Endodermal cell (in vitro differentiated cells): ENCODE data around the gene SYNPO2. TPM values are rescaled to one million over a fixed set of nuclear protein-coding genes. Genes with fewer than 3 reads are reported as not detected.

Experiments used
- DNase-seq: peaks from one replicate; pipeline ENCODE4 v3.0.0-alpha.2; 2017
- H3K27ac ChIP-seq: 2 replicates; pipeline ENCODE4 v1.5.1; 2013; ENCODE audit warnings: mild to moderate bottlenecking, low read depth, low read length, moderate library complexity
- H3K27me3 ChIP-seq: 2 replicates; pipeline ENCODE4 v1.6.1; 2013; ENCODE audit warnings: mild to moderate bottlenecking, low read length, moderate library complexity; ENCODE audit not compliant: insufficient read depth, control insufficient read depth, poor library complexity, severe bottlenecking
- H3K36me3 ChIP-seq: 2 replicates; pipeline ENCODE4 v1.7.0; 2013; ENCODE audit warnings: mild to moderate bottlenecking, low read length, moderate library complexity; ENCODE audit not compliant: control insufficient read depth, insufficient read depth
- H3K4me1 ChIP-seq: one replicate; pipeline ENCODE4 v1.7.0; 2013; ENCODE audit warnings: low read length; ENCODE audit not compliant: control insufficient read depth, insufficient read depth
- H3K4me3 ChIP-seq: 2 replicates; pipeline ENCODE4 v1.5.1; 2013; ENCODE audit warnings: mild to moderate bottlenecking, low read length, moderate library complexity
- H3K9ac ChIP-seq: 2 replicates; pipeline ENCODE4 v1.6.1; 2013; ENCODE audit warnings: mild to moderate bottlenecking, low read length, moderate library complexity; ENCODE audit not compliant: poor library complexity, severe bottlenecking; ENCODE audit errors: extremely low read depth
- H3K9me3 ChIP-seq: 2 replicates; pipeline ENCODE4 v1.6.1; 2013; ENCODE audit warnings: mild to moderate bottlenecking, low read length, moderate library complexity; ENCODE audit not compliant: control insufficient read depth
- H3K27ac Mint-ChIP-seq: 2 replicates; pipeline ENCODE4 v1.8.0; 2020; ENCODE audit warnings: mixed read lengths
- H3K27me3 Mint-ChIP-seq: 2 replicates; pipeline ENCODE4 v1.8.0; 2021; ENCODE audit warnings: mild to moderate bottlenecking, mixed read lengths; ENCODE audit not compliant: insufficient read depth
- H3K36me3 Mint-ChIP-seq: 2 replicates; pipeline ENCODE4 v1.8.0; 2020; ENCODE audit warnings: low read depth, mixed read lengths
- H3K4me1 Mint-ChIP-seq: 2 replicates; pipeline ENCODE4 v1.8.0; 2020; ENCODE audit warnings: mixed read lengths
- H3K4me3 Mint-ChIP-seq: 2 replicates; pipeline ENCODE4 v1.8.0; 2020; ENCODE audit warnings: mild to moderate bottlenecking, moderate library complexity, mixed read lengths
- H3K9me3 Mint-ChIP-seq: 2 replicates; pipeline ENCODE4 v1.8.0; 2020; ENCODE audit warnings: mild to moderate bottlenecking, mixed read lengths
- CTCF ChIP-seq: fragments of 200-600 bp; sonication (generic); conservative IDR thresholded peaks from 2 replicates; pipeline ENCODE4 v1.5.0; 2021; ENCODE audit warnings: antibody characterized with exemption, mild to moderate bottlenecking
- WGBS, 2 experiments: methylation state at CpG; one replicate each; pipeline versions ENCODE4 v1.1.5 to v1.1.7; 2013; ENCODE audit warnings: missing lambda C conversion rate in 2 of 2, mixed read lengths in 1 of 2; ENCODE audit not compliant: insufficient coverage in 1 of 2, insufficient read length in 1 of 2; 5-methylcytosine and 5-hydroxymethylcytosine counted together
- total RNA-seq, 2 donors: library from RNA; stranded (reverse); fragmentation: NEBNext Ultra II Directional in 1 of 2; extraction: Animal tissue kit (Norgen Biotek cat#: 25700) in 1 of 2; gene quantifications; 2 replicates in 1 of 2; 3 replicates in 1 of 2; pipeline ENCODE4 v1.2.1, GENCODE V29; 2021

The SYNPO2 gene
- total RNA-seq, 2 donors from 2014 or later, result 0.09 to 0.37 TPM

- H3K36me3 ChIP-seq, result no peaks in the 10 kb centered on the region
- no peak for DNase-seq
- H3K4me3 ChIP-seq, result no peak overlapping the region
- TF ChIP-seq CTCF, result no peak
- Mint-ChIP-seq H3K27ac (no peak overlapping the region), H3K36me3 (no peaks in the 10 kb centered on the region), H3K4me3 (no peak overlapping the region), H3K9me3 (no peaks in the 10 kb centered on the region), H3K27me3 (no peaks in the 10 kb centered on the region), H3K4me1 (no peaks in the 10 kb centered on the region)
- no peaks in the 10 kb centered on the region for H3K9me3 ChIP-seq
- H3K4me1 ChIP-seq, result no peaks in the 10 kb centered on the region
- H3K27ac ChIP-seq, result no peak overlapping the region
- 76 to 92% methylated on average over 2 to 4 of the region's 4 CpGs for WGBS, 2 experiments
- H3K27me3 ChIP-seq, result no peaks in the 10 kb centered on the region
- H3K9ac ChIP-seq, result no peak overlapping the region
Observed at GRCh38 chr4:119024102-119024501, 135.4 kb downstream of the SYNPO2 start.

- no peaks in the 10 kb centered on the region for H3K36me3 ChIP-seq
- Mint-ChIP-seq H3K36me3 (no peaks in the 10 kb centered on the region), H3K4me1 (no peaks in the 10 kb centered on the region), H3K27ac (no peak overlapping the region), H3K4me3 (no peak overlapping the region), H3K27me3 (no peaks in the 10 kb centered on the region), H3K9me3 (no peaks in the 10 kb centered on the region)
- no peak overlapping the region for H3K9ac ChIP-seq
- no peaks in the 10 kb centered on the region for H3K9me3 ChIP-seq
- H3K27ac ChIP-seq, result no peak overlapping the region
- WGBS, 2 experiments, result 91% methylated on average over 4 of the region's 4 CpGs; no CpG with 5 or more reads in 1 of the 2 experiments
- TF ChIP-seq CTCF, result no peak
- DNase-seq, result no peak
- no peaks in the 10 kb centered on the region for H3K27me3 ChIP-seq
- H3K4me3 ChIP-seq, result no peak overlapping the region
- H3K4me1 ChIP-seq, result no peaks in the 10 kb centered on the region
Observed at GRCh38 chr4:119025420-119025819, 136.8 kb downstream of the SYNPO2 start.

- no peaks in the 10 kb centered on the region for H3K4me1 Mint-ChIP-seq
- no peaks in the 10 kb centered on the region for H3K27me3 Mint-ChIP-seq
- no peaks in the 10 kb centered on the region for H3K4me1 ChIP-seq
- H3K4me3 Mint-ChIP-seq, result no peak overlapping the region
- WGBS, 2 experiments, result 89% methylated on average over 4 of the region's 4 CpGs; no CpG with 5 or more reads in 1 of the 2 experiments
- H3K4me3 ChIP-seq, result no peak overlapping the region
- no peak overlapping the region for H3K9ac ChIP-seq
- TF ChIP-seq CTCF, result no peak
- H3K27me3 ChIP-seq, result no peaks in the 10 kb centered on the region
- no peaks in the 10 kb centered on the region for H3K9me3 ChIP-seq
- no peak overlapping the region for H3K27ac Mint-ChIP-seq
- H3K36me3 ChIP-seq, result no peaks in the 10 kb centered on the region
- H3K36me3 Mint-ChIP-seq, result no peaks in the 10 kb centered on the region
- H3K27ac ChIP-seq, result no peak overlapping the region
- DNase-seq, result no peak
- no peaks in the 10 kb centered on the region for H3K9me3 Mint-ChIP-seq
Observed at GRCh38 chr4:119025916-119026661, 137.4 kb downstream of the SYNPO2 start.
